CD4-positive, CD25-positive, alpha-beta regulatory T cell (primary cell): Measurements from ENCODE around the gene ZFYVE27. TPM values are rescaled to one million over a fixed set of nuclear protein-coding genes. Genes with fewer than 3 reads are reported as not detected.

ENCODE experiments used
- ATAC-seq, 2 donors: fragments of 150-1000 bp; cut with Tn5 transposase; one replicate each; pipeline ENCODE4 v1.10.0; 2021; ENCODE audit warnings: low read depth in 2 of 2, moderate number of reproducible peaks in 2 of 2, moderate library complexity in 1 of 2
- DNase-seq, 3 donors: peaks; one replicate each; pipeline versions ENCODE4 v3.0.0 to v3.0.0-alpha.2; 2012 to 2022; ENCODE audit warnings: mixed read lengths in 1 of 3
- H3K27ac ChIP-seq: one replicate; pipeline ENCODE4 v1.7.0; 2013; ENCODE audit warnings: mild to moderate bottlenecking, low read length; ENCODE audit not compliant: insufficient read depth, poor library complexity, severe bottlenecking
- H3K27me3 ChIP-seq: one replicate; pipeline ENCODE4 v1.7.0; 2013; ENCODE audit warnings: low read length; ENCODE audit not compliant: control insufficient read depth, insufficient read depth
- H3K36me3 ChIP-seq: one replicate; pipeline ENCODE4 v1.7.0; 2013; ENCODE audit warnings: mild to moderate bottlenecking, low read length, moderate library complexity; ENCODE audit not compliant: control insufficient read depth, insufficient read depth
- H3K4me1 ChIP-seq: 2 replicates; pipeline ENCODE4 v1.7.0; 2013; ENCODE audit warnings: mild to moderate bottlenecking, low read length; ENCODE audit not compliant: insufficient read depth, control insufficient read depth, poor library complexity, severe bottlenecking
- H3K4me3 ChIP-seq: one replicate; pipeline ENCODE4 v1.7.0; 2013; ENCODE audit warnings: low read depth, mild to moderate bottlenecking, low read length, moderate library complexity
- H3K9me3 ChIP-seq, 2 experiments: 1 replicate in 1 of 2; 2 replicates in 1 of 2; pipeline ENCODE4 v1.7.0; 2013; ENCODE audit warnings: low read length in 2 of 2, mild to moderate bottlenecking in 1 of 2, moderate library complexity in 1 of 2; ENCODE audit not compliant: control insufficient read depth in 2 of 2
- H3K27ac Mint-ChIP-seq, 3 donors: one replicate each; pipeline ENCODE4 v1.8.0; 2020 to 2022; ENCODE audit warnings: mild to moderate bottlenecking in 3 of 3, mixed read lengths in 3 of 3, moderate library complexity in 2 of 3
- H3K27me3 Mint-ChIP-seq: one replicate; pipeline ENCODE4 v1.8.0; 2022; ENCODE audit warnings: mild to moderate bottlenecking, mixed read lengths
- H3K36me3 Mint-ChIP-seq: one replicate; pipeline ENCODE4 v1.8.0; 2020; ENCODE audit warnings: mixed read lengths
- H3K4me1 Mint-ChIP-seq, 4 donors: one replicate each; pipeline ENCODE4 v1.8.0; 2020 to 2022; ENCODE audit warnings: mixed read lengths in 4 of 4, mild to moderate bottlenecking in 1 of 4
- H3K4me3 Mint-ChIP-seq, 4 donors: one replicate each; pipeline ENCODE4 v1.8.0; 2020 to 2022; ENCODE audit warnings: mild to moderate bottlenecking in 4 of 4, mixed read lengths in 4 of 4, moderate library complexity in 3 of 4
- H3K9me3 Mint-ChIP-seq, 7 donors: one replicate each; pipeline ENCODE4 v1.8.0; 2020 to 2022; ENCODE audit warnings: mixed read lengths in 7 of 7, mild to moderate bottlenecking in 3 of 7, moderate library complexity in 2 of 7
- polyA plus RNA-seq, 4 donors: library from polyadenylated mRNA; unstranded; fragments of 300-500 nt; fragmentation: Illumina TruSeq; gene quantifications; one replicate each; pipeline ENCODE4 v1.2.3, GENCODE V29; 2021
- total RNA-seq: library from RNA; stranded (reverse); gene quantifications from one replicate; pipeline ENCODE4 v1.2.3, GENCODE V29; 2022

Gene ZFYVE27
- total and polyA plus RNA-seq, 5 donors from 2014 or later = 22.4 to 86.9 (median 44.7) TPM

DNA sequence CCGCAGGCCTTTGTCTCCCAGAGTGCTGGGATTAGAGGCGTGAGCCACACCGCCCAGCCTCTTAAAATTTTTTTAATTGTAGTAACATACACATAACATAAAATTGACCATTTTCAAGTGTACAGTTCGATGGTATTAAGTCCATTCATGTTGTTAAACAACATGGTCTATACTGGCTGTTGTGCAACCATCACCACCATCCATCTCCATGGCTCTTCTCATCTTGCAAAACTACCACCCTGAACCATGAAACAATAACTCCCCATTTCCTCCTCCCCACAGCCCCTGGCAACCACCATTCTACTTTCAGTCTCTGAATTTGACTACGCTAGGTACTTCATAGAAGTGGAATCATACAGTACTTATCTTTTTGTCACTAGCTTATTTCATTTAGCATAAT is 7.9 kb upstream of the ZFYVE27 start:
- no peaks in the 10 kb centered on the region for H3K4me1 Mint-ChIP-seq
- H3K27me3 Mint-ChIP-seq = peaks cover 35% of the 10 kb centered on the region
- H3K27me3 ChIP-seq = peaks cover 7% of the 10 kb centered on the region
- H3K4me3 ChIP-seq = no peak overlapping the region
- no peak overlapping the region for H3K27ac Mint-ChIP-seq
- no peak for DNase-seq
- peak overlapping the region in 1 of 4 donors; percentile 58 for H3K4me3 Mint-ChIP-seq
- no peak overlapping the region for H3K27ac ChIP-seq
- ATAC-seq = no peak
- H3K9me3 ChIP-seq = no peaks in the 10 kb centered on the region
- H3K4me1 ChIP-seq = no peaks in the 10 kb centered on the region
- H3K9me3 Mint-ChIP-seq = peaks cover 0 to 1% (median 0%) of the 10 kb centered on the region in 7 donors
- no peaks in the 10 kb centered on the region for H3K36me3 ChIP-seq
- no peaks in the 10 kb centered on the region for H3K36me3 Mint-ChIP-seq

DNA sequence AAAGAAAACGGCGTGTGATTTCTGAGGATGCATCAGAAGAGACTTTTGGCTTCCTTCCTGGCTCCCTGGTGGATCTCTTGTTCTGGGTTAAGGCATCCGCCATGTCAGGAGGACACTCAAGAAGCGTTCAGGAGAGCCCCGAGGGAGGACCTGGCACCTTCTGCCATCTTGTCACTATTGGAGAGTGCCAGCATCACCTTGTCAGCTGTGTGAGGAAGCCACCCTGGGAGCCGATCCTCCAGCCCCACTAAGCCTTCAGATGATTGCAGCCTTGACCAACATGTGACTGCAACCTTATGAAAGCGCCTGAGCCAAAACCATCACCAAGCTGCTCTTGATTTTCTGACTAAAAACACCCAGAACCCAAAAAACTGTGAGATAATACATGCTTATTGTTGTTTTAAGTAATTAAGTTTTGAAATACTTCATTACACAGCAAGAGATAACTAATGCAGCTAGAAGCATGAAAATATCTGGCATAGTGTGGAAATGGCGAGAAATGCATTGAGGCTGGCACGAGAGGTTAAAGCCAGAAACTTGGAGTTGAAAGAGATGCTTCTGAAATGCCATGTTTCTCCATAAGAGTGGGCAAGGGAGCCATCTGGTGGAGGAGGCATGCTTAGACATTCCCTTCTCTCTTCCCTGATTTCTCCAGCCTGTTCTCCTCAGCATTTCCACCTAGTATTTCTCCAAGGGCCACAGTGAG is 5.4 kb upstream of the ZFYVE27 start:
- peak; percentile 48 to 58 (median 54) for DNase-seq
- peaks cover under 1% of the 10 kb centered on the region for H3K4me1 ChIP-seq
- peak overlapping the region in 2 of 4 donors; percentile 51 for H3K4me3 Mint-ChIP-seq
- H3K9me3 ChIP-seq = no peaks in the 10 kb centered on the region
- no peaks in the 10 kb centered on the region for H3K36me3 ChIP-seq
- peak; percentile 50 to 53 for ATAC-seq
- peaks cover 5% of the 10 kb centered on the region for H3K27me3 ChIP-seq
- H3K4me1 Mint-ChIP-seq = peaks cover under 1 to 9% (median 4%) of the 10 kb centered on the region in 4 donors
- peaks cover 22% of the 10 kb centered on the region for H3K27me3 Mint-ChIP-seq
- no peak overlapping the region for H3K27ac Mint-ChIP-seq
- H3K4me3 ChIP-seq = no peak overlapping the region
- no peaks in the 10 kb centered on the region for H3K36me3 Mint-ChIP-seq
- peaks cover 0 to 1% (median 0%) of the 10 kb centered on the region in 7 donors for H3K9me3 Mint-ChIP-seq
- H3K27ac ChIP-seq = no peak overlapping the region

- no peak for ATAC-seq
- no peaks in the 10 kb centered on the region for H3K36me3 ChIP-seq
- Mint-ChIP-seq H3K4me1 (peaks cover 3 to 14% (median 5%) of the 10 kb centered on the region in 4 donors), H3K27me3 (peaks cover 20% of the 10 kb centered on the region), H3K27ac (no peak overlapping the region), H3K36me3 (peaks cover 2% of the 10 kb centered on the region), H3K4me3 (peak overlapping the region in 2 of 4 donors; percentile 51), H3K9me3 (peaks cover 0 to 1% (median 0%) of the 10 kb centered on the region in 7 donors)
- no peak overlapping the region for H3K27ac ChIP-seq
- no peak overlapping the region for H3K4me3 ChIP-seq
- no peaks in the 10 kb centered on the region for H3K9me3 ChIP-seq
- no peak for DNase-seq
- peaks cover under 1% of the 10 kb centered on the region for H3K27me3 ChIP-seq
- peaks cover 4% of the 10 kb centered on the region for H3K4me1 ChIP-seq
Measured at GRCh38 chr10:97732052-97732359, 4.9 kb upstream of the ZFYVE27 start.

- peaks cover 20% of the 10 kb centered on the region for H3K27me3 Mint-ChIP-seq
- ATAC-seq (no peak), DNase-seq (no peak)
Measured at GRCh38 chr10:97733256-97733655, 3.7 kb upstream of the ZFYVE27 start.

GRCh38 chr10:97734021-97734420 is 2.9 kb upstream of the ZFYVE27 start:
- Histone ChIP-seq H3K36me3 (peaks cover under 1% of the 10 kb centered on the region), H3K4me1 (peaks cover 21% of the 10 kb centered on the region), H3K27me3 (no peaks in the 10 kb centered on the region), H3K4me3 (no peak overlapping the region), H3K9me3 (no peaks in the 10 kb centered on the region), H3K27ac (no peak overlapping the region)
- Mint-ChIP-seq H3K9me3 (peaks cover 0 to 1% (median 0%) of the 10 kb centered on the region in 7 donors), H3K27ac (peak overlapping the region in 1 of 3 donors; percentile 40), H3K36me3 (peaks cover 12% of the 10 kb centered on the region), H3K4me1 (peaks cover 14 to 29% (median 18%) of the 10 kb centered on the region in 4 donors), H3K27me3 (peaks cover 18% of the 10 kb centered on the region), H3K4me3 (peak overlapping the region in 2 of 4 donors; percentile 73 to 99)
- no peak for DNase-seq
- ATAC-seq = no peak

More at GRCh38 chr10:97733256-97733655, 3.7 kb upstream of the ZFYVE27 start:
- H3K36me3 ChIP-seq = no peaks in the 10 kb centered on the region
- peaks cover 0 to 1% (median 0%) of the 10 kb centered on the region in 7 donors for H3K9me3 Mint-ChIP-seq
- no peaks in the 10 kb centered on the region for H3K27me3 ChIP-seq
- H3K4me3 Mint-ChIP-seq = peak overlapping the region in 1 of 4 donors; percentile 2
- H3K36me3 Mint-ChIP-seq = peaks cover 10% of the 10 kb centered on the region
- no peak overlapping the region for H3K27ac ChIP-seq
- H3K4me3 ChIP-seq = no peak overlapping the region
- no peaks in the 10 kb centered on the region for H3K9me3 ChIP-seq
- H3K4me1 Mint-ChIP-seq = peaks cover 10 to 24% (median 14%) of the 10 kb centered on the region in 4 donors
- H3K4me1 ChIP-seq = peaks cover 14% of the 10 kb centered on the region
- no peak overlapping the region for H3K27ac Mint-ChIP-seq

DNA sequence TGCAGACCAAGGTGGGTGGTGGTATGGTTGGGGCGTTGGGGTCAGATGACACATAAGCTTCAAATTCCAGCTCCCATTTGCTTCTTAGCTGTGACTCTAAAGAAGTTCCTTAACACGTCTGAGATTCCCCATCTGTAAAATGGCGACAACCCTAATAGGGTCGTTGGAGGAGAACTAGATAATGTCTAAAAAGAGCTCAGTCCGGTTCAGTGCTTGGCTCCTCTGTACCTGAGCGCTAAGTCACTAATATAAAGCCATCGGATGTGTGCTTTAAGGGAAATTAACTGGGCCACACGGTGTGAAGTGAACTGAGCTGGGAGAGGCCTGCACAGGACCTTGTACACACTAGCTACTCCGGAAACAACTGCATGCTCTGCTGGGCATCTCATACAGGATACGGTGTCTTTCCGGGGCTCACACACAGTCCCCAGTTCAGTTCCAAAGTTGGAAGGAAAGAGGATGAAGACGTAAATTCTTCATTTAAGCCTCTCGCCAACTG is 476 bp upstream of the ZFYVE27 start:
- no peaks in the 10 kb centered on the region for H3K9me3 Mint-ChIP-seq
- peak overlapping the region; percentile 95 for H3K4me3 ChIP-seq
- ATAC-seq = peak in 1 of 2 donors; percentile 1
- H3K4me1 ChIP-seq = peaks cover 38% of the 10 kb centered on the region
- H3K27me3 Mint-ChIP-seq = peaks cover 4% of the 10 kb centered on the region
- peaks cover 31% of the 10 kb centered on the region for H3K36me3 Mint-ChIP-seq
- peaks cover 19 to 53% (median 34%) of the 10 kb centered on the region in 4 donors for H3K4me1 Mint-ChIP-seq
- H3K36me3 ChIP-seq = peaks cover 20% of the 10 kb centered on the region
- no peak for DNase-seq
- no peaks in the 10 kb centered on the region for H3K27me3 ChIP-seq
- H3K27ac Mint-ChIP-seq = peak overlapping the region in 2 of 3 donors; percentile 98 to 99
- no peaks in the 10 kb centered on the region for H3K9me3 ChIP-seq
- peak overlapping the region; percentile 99 to 100 (median 99) for H3K4me3 Mint-ChIP-seq
- peak overlapping the region; percentile 92 for H3K27ac ChIP-seq

- Mint-ChIP-seq H3K4me1 (peaks cover 19 to 62% (median 37%) of the 10 kb centered on the region in 4 donors), H3K4me3 (peak overlapping the region; percentile 99 to 100 (median 99)), H3K27ac (peak overlapping the region; percentile 18 to 99 (median 98)), H3K36me3 (peaks cover 36% of the 10 kb centered on the region), H3K27me3 (peaks cover 4% of the 10 kb centered on the region), H3K9me3 (no peaks in the 10 kb centered on the region)
- ATAC-seq = no peak
- peaks cover 32% of the 10 kb centered on the region for H3K36me3 ChIP-seq
- peak overlapping the region; percentile 92 for H3K27ac ChIP-seq
- H3K9me3 ChIP-seq = no peaks in the 10 kb centered on the region
- H3K4me1 ChIP-seq = peaks cover 39% of the 10 kb centered on the region
- peak overlapping the region; percentile 95 for H3K4me3 ChIP-seq
- DNase-seq = no peak
- H3K27me3 ChIP-seq = no peaks in the 10 kb centered on the region
Measured at GRCh38 chr10:97737770-97738265, 890 bp downstream of the ZFYVE27 start.
